H1 (cell line): ENCODE results near the gene IRF5. TPM values are rescaled to one million over a fixed set of nuclear protein-coding genes. Genes with fewer than 3 reads are reported as not detected.
A peak's percentile ranks its signal among the peaks of the same experiment; 100 is the strongest.

Source experiments
- CTCF ChIA-PET: fragments of 300-600 bp; sonication (Branson Sonifier 250); formaldehyde crosslinking; loops from one replicate; lab custom pipeline; 2021; ENCODE audit not compliant: partially characterized antibody; lab: Charles Lee
- POLR2A ChIA-PET: fragments of 300-600 bp; sonication (Branson Sonifier 250); formaldehyde crosslinking; loops from one replicate; lab custom pipeline; 2021; ENCODE audit warnings: inconsistent platforms; ENCODE audit not compliant: partially characterized antibody; lab: Charles Lee
- DNase-seq, 2 experiments: peaks; one replicate each; pipeline versions ENCODE4 v3.0.0 to v3.0.0-alpha.2; 2010 to 2022; ENCODE audit warnings: low spot score in 2 of 2, low read depth in 1 of 2, mixed read lengths in 1 of 2
- FAIRE-seq: peaks from 2 replicates; lab custom pipeline; 2011; peaks lifted over from hg19 to GRCh38; lab: Jason Lieb, UNC
- H2AFZ ChIP-seq: 2 replicates; pipeline ENCODE4 v1.8.1; 2012; ENCODE audit warnings: low read length, inconsistent platforms
- H2AK5ac ChIP-seq: 2 replicates; pipeline ENCODE4 v1.6.1; 2013; ENCODE audit warnings: low read depth, low read length
- H2BK120ac ChIP-seq: replicated peaks from 2 replicates; pipeline ENCODE3; 2013; ENCODE audit warnings: low read depth, low read length, inconsistent platforms
- H2BK12ac ChIP-seq: 2 replicates; pipeline ENCODE4 v1.6.1; 2013; ENCODE audit warnings: low read depth, low read length
- H2BK15ac ChIP-seq: 2 replicates; pipeline ENCODE4 v1.6.1; 2013; ENCODE audit warnings: low read length
- H2BK20ac ChIP-seq: 2 replicates; pipeline ENCODE4 v1.6.1; 2013; ENCODE audit warnings: low read length
- H2BK5ac ChIP-seq: 2 replicates; pipeline ENCODE4 v1.6.1; 2013; ENCODE audit warnings: low read depth, low read length
- H3K14ac ChIP-seq: 2 replicates; pipeline ENCODE4 v1.6.1; 2013; ENCODE audit warnings: inconsistent platforms; ENCODE audit not compliant: insufficient read length
- H3K18ac ChIP-seq: 2 replicates; pipeline ENCODE4 v1.6.1; 2013; ENCODE audit warnings: low read length; ENCODE audit errors: extremely low read depth
- H3K23ac ChIP-seq: 2 replicates; pipeline ENCODE4 v1.6.1; 2013; ENCODE audit warnings: inconsistent platforms; ENCODE audit not compliant: insufficient read length
- H3K23me2 ChIP-seq: 2 replicates; pipeline ENCODE4 v1.6.1; 2013; ENCODE audit warnings: low read depth, low read length
- H3K27ac ChIP-seq: 2 replicates; pipeline ENCODE4 v1.6.1; 2011; ENCODE audit warnings: low read depth, low read length, inconsistent platforms
- H3K27me3 ChIP-seq, 4 experiments: replicated peaks in 1 of 4; 1 replicate in 1 of 4; 2 replicates in 3 of 4; pipeline versions ENCODE4 v1.6.1 to v1.8.1; 2011 to 2013; ENCODE audit warnings: low read length in 3 of 4, mild to moderate bottlenecking in 3 of 4, inconsistent platforms in 2 of 4, mixed read lengths in 2 of 4, moderate library complexity in 1 of 4; ENCODE audit not compliant: control insufficient read depth in 3 of 4, insufficient read depth in 3 of 4; ENCODE audit errors: extremely low read depth in 1 of 4
- H3K36me3 ChIP-seq, 4 experiments: 2 replicates each; pipeline versions ENCODE4 v1.6.1 to v1.8.1; 2011 to 2013; ENCODE audit warnings: mild to moderate bottlenecking in 4 of 4, low read length in 3 of 4, moderate library complexity in 2 of 4, control low read depth in 1 of 4, inconsistent platforms in 1 of 4; ENCODE audit not compliant: insufficient read depth in 4 of 4, control insufficient read depth in 2 of 4
- H3K4ac ChIP-seq: replicated peaks from 2 replicates; pipeline ENCODE3; 2013; ENCODE audit warnings: low read length, low read depth, mixed read lengths, inconsistent platforms; ENCODE audit not compliant: insufficient read length
- H3K4me1 ChIP-seq, 4 experiments: replicated peaks in 1 of 4; 1 replicate in 1 of 4; 2 replicates in 3 of 4; pipeline versions ENCODE4 v1.6.1 to v1.8.1; 2011 to 2013; ENCODE audit warnings: low read length in 3 of 4, inconsistent platforms in 2 of 4, mixed read lengths in 1 of 4; ENCODE audit not compliant: insufficient read depth in 4 of 4, control insufficient read depth in 3 of 4
- H3K4me2 ChIP-seq, 2 experiments: 2 replicates each; pipeline versions ENCODE4 v1.6.1 to v1.8.1; 2011 to 2013; ENCODE audit warnings: low read depth in 2 of 2, low read length in 2 of 2, control low read depth in 1 of 2, inconsistent platforms in 1 of 2, mild to moderate bottlenecking in 1 of 2; ENCODE audit not compliant: insufficient read depth in 1 of 2
- H3K4me3 ChIP-seq, 4 experiments: fragments of 200-600, 300-600 bp in 1 of 4; sonication (generic), shearing (Covaris generic), sonication (Bioruptor Twin) in 1 of 4; 2 replicates each; pipeline versions ENCODE4 v1.5.1 to v1.8.1; 2011 to 2016; ENCODE audit warnings: low read length in 4 of 4, low read depth in 3 of 4, control low read depth in 2 of 4, inconsistent platforms in 2 of 4, mild to moderate bottlenecking in 2 of 4, mixed read lengths in 1 of 4, moderate library complexity in 1 of 4; ENCODE audit not compliant: insufficient read depth in 2 of 4; ENCODE audit errors: extremely low read depth in 1 of 4
- H3K56ac ChIP-seq: replicated peaks from 2 replicates; pipeline ENCODE3; 2013; ENCODE audit warnings: low read depth, mild to moderate bottlenecking, mixed read lengths, low read length, inconsistent platforms; ENCODE audit not compliant: insufficient read length
- H3K79me1 ChIP-seq: 2 replicates; pipeline ENCODE4 v1.6.1; 2013; ENCODE audit warnings: low read depth, low read length, control low read depth
- H3K79me2 ChIP-seq, 2 experiments: 2 replicates each; pipeline versions ENCODE4 v1.6.1 to v1.8.1; 2012 to 2013; ENCODE audit warnings: low read length in 2 of 2, mild to moderate bottlenecking in 2 of 2, inconsistent platforms in 1 of 2; ENCODE audit not compliant: insufficient read depth in 2 of 2, control insufficient read depth in 1 of 2
- H3K9ac ChIP-seq, 4 experiments: replicated peaks in 1 of 4; 1 replicate in 1 of 4; 2 replicates in 3 of 4; pipeline versions ENCODE4 v1.6.1 to v1.8.1; 2011 to 2013; ENCODE audit warnings: low read depth in 3 of 4, low read length in 3 of 4, control low read depth in 2 of 4, mild to moderate bottlenecking in 2 of 4, moderate library complexity in 2 of 4, inconsistent platforms in 1 of 4; ENCODE audit errors: extremely low read depth in 1 of 4
- H3K9me3 ChIP-seq, 2 experiments: 2 replicates each; pipeline versions ENCODE4 v1.6.1 to v1.8.1; 2012 to 2013; ENCODE audit warnings: mild to moderate bottlenecking in 2 of 2, moderate library complexity in 2 of 2, control low read depth in 1 of 2, inconsistent platforms in 1 of 2, low read depth in 1 of 2, low read length in 1 of 2, mixed read lengths in 1 of 2; ENCODE audit not compliant: insufficient read depth in 2 of 2
- H4K20me1 ChIP-seq, 2 experiments: replicated peaks in 1 of 2; 2 replicates each; pipeline versions ENCODE3 to v1.8.1; 2011 to 2013; ENCODE audit warnings: inconsistent platforms in 2 of 2, low read length in 2 of 2, mild to moderate bottlenecking in 1 of 2; ENCODE audit not compliant: insufficient read depth in 2 of 2, control insufficient read depth in 1 of 2
- H4K5ac ChIP-seq: 2 replicates; pipeline ENCODE4 v1.6.1; 2013; ENCODE audit warnings: low read length, low read depth, mixed read lengths, inconsistent platforms; ENCODE audit not compliant: insufficient read length
- H4K8ac ChIP-seq: 2 replicates; pipeline ENCODE4 v1.8.0; 2013; ENCODE audit warnings: mild to moderate bottlenecking, moderate library complexity, low read length, inconsistent platforms; ENCODE audit not compliant: insufficient read depth; ENCODE audit errors: extremely low read depth
- H4K91ac ChIP-seq: replicated peaks from 2 replicates; pipeline ENCODE3; 2013; ENCODE audit warnings: low read length, mixed read lengths, inconsistent platforms; ENCODE audit not compliant: insufficient read length
- ASH2L ChIP-seq: fragments of 200-600, 300-600 bp; sonication (generic); IDR thresholded peaks from one replicate; pipeline ENCODE4 v1.7.1; 2017; ENCODE audit warnings: low read length
- CREB1 ChIP-seq: IDR thresholded peaks from 2 replicates; pipeline ENCODE4 v1.6.1; 2012; ENCODE audit warnings: inconsistent platforms
- EZH2 ChIP-seq: fragments of 200-600 bp; sonication (generic); IDR thresholded peaks from 2 replicates; pipeline ENCODE4 v1.7.1; 2012; ENCODE audit warnings: low read depth, mild to moderate bottlenecking, moderate library complexity, low read length, inconsistent platforms; ENCODE audit not compliant: severe bottlenecking
- HDAC6 ChIP-seq: IDR thresholded peaks from one replicate; pipeline ENCODE4 v1.7.1; 2012; ENCODE audit warnings: low read depth, mild to moderate bottlenecking, inconsistent platforms, low read length, moderate library complexity
- PHF8 ChIP-seq: fragments of 200-600 bp; sonication (generic); conservative IDR thresholded peaks from 2 replicates; pipeline ENCODE4 v1.7.1; 2012; ENCODE audit warnings: low read depth, mild to moderate bottlenecking, inconsistent platforms, low read length, moderate library complexity
- POLR2A ChIP-seq, 2 experiments: IDR thresholded peaks; 1 replicate in 1 of 2; 2 replicates in 1 of 2; pipeline ENCODE4 v1.6.1; 2011; ENCODE audit warnings: low read depth in 2 of 2, low read length in 2 of 2, mild to moderate bottlenecking in 2 of 2; ENCODE audit errors: control extremely low read depth in 1 of 2
- POLR2AphosphoS5 ChIP-seq: IDR thresholded peaks from 2 replicates; pipeline ENCODE4 v1.6.1; 2011; ENCODE audit warnings: low read depth, low read length
- RAD21 ChIP-seq, 2 experiments: IDR thresholded peaks in 1 of 2; conservative IDR thresholded peaks in 1 of 2; 2 replicates each; pipeline ENCODE4 v1.6.1; 2011; ENCODE audit warnings: low read depth in 2 of 2, low read length in 2 of 2, improper control_type of control experiment in 1 of 2, inconsistent platforms in 1 of 2, mild to moderate bottlenecking in 1 of 2, moderate library complexity in 1 of 2
- RBBP5 ChIP-seq: IDR thresholded peaks from 2 replicates; pipeline ENCODE4 v1.7.1; 2012; ENCODE audit warnings: low read depth, mild to moderate bottlenecking, inconsistent platforms, low read length, moderate library complexity, borderline replicate concordance
- SP1 ChIP-seq: IDR thresholded peaks from 2 replicates; pipeline ENCODE4 v1.6.1; 2011; ENCODE audit warnings: low read depth, low read length
- SUZ12 ChIP-seq: fragments of 200-600 bp; sonication (generic); IDR thresholded peaks from 2 replicates; pipeline ENCODE4 v1.6.1; 2012; ENCODE audit warnings: mild to moderate bottlenecking, inconsistent platforms, low read length, moderate library complexity, mixed read lengths
- whole genome bisulfite sequencing, 2 experiments: shearing (Covaris generic) in 1 of 2; methylation state at CpG; one replicate each; pipeline versions ENCODE4 v1.1.6 to v1.1.7; 2013 to 2015; ENCODE audit warnings: low lambda C conversion rate in 2 of 2, mixed read lengths in 2 of 2, inconsistent platforms in 1 of 2, low coverage in 1 of 2, missing lambda C conversion rate in 1 of 2; ENCODE audit not compliant: insufficient replicate concordance in 2 of 2, insufficient coverage in 1 of 2, insufficient read length in 1 of 2; ENCODE audit errors: extremely low coverage in 1 of 2, missing lambda C conversion rate in 1 of 2; 5-methylcytosine and 5-hydroxymethylcytosine counted together
- polyA plus RNA-seq, 7 experiments: library from polyadenylated mRNA; depleted of rRNA in 3 of 7; stranded (reverse) in 5 of 7; unstranded in 2 of 7; fragments of >200 nt in 5 of 7; fragments of 200-250 nt in 2 of 7; gene quantifications; 1 replicate in 5 of 7; 2 replicates in 1 of 7; 4 replicates in 1 of 7; pipeline versions ENCODE4 v1.2.1 to v1.2.3, GENCODE V29; 2011 to 2013; ENCODE audit warnings: missing spikeins in 2 of 7, mixed read lengths in 2 of 7
- total RNA-seq: library from RNA; stranded (reverse); fragmentation: NEBNext Ultra II Directional; extraction: Animal tissue kit (Norgen Biotek cat#: 25700); gene quantifications from 2 replicates; pipeline ENCODE4 v1.2.1, GENCODE V29; 2021

IRF5 gene
- total and polyA plus RNA-seq, 2 of the 8 experiments (the other 6 are each of a cell fraction or from before 2014, with no cell fraction given): 0.28 to 1.1 TPM

GRCh38 chr7:128909625-128910568, 27.8 kb upstream of the IRF5 start:
- H3K79me2 ChIP-seq: no peaks in the 10 kb centered on the region
- H3K4me2 ChIP-seq: peak overlapping the region; percentile 89 to 91
- H3K27ac ChIP-seq: no peak overlapping the region
- H3K9me3 ChIP-seq: no peaks in the 10 kb centered on the region
- H2BK15ac ChIP-seq: no peak overlapping the region
- H3K9ac ChIP-seq: no peak overlapping the region
- H3K4ac ChIP-seq: no peak overlapping the region
- H2BK20ac ChIP-seq: no peak overlapping the region
- TF ChIP-seq RBBP5: 0 out of 2 replicates have a peak, but pooled peaks have one; percentile 11
- no peak for TF ChIP-seq SP1
- TF ChIP-seq POLR2AphosphoS5: no peak
- 0 out of 2 replicates have a peak, but pooled peaks have one; percentile 40 for TF ChIP-seq PHF8
- TF ChIP-seq RAD21 (IDR thresholded peaks at IDR 0.05 in 1 of 2, conservative IDR thresholded peaks at IDR 0.05 in 1 of 2; ENCODE audit: low read depth in 2 of 2, low read length in 2 of 2): no peak
- peak; percentile 69 for TF ChIP-seq SUZ12
- TF ChIP-seq EZH2: peak; percentile 68
- peak; percentile 79 for TF ChIP-seq ASH2L
- TF ChIP-seq HDAC6: no peak
- TF ChIP-seq POLR2A (IDR thresholded peaks at IDR 0.05; ENCODE audit: control extremely low read depth in 1 of 2, low read depth in 2 of 2, low read length in 2 of 2): no peak
- no peak for TF ChIP-seq CREB1
- no peak overlapping the region for H4K91ac ChIP-seq
- no peaks in the 10 kb centered on the region for H3K79me1 ChIP-seq
- H2BK12ac ChIP-seq: 0 out of 2 replicates have a peak overlapping the region, but pooled peaks have one; percentile 50
- ChIA-PET CTCF (interaction anchor here (0.5 to 4.5 kb wide), 17 partner anchors 12 to 1767 kb away, joined by 3 to 42 read pairs (median 3); no protein-coding TSS in a partner anchor), POLR2A (interaction anchor here (0.7 to 2.4 kb wide), 11 partner anchors 9 to 145 kb away, joined by 3 to 9 read pairs (median 3); partner anchors contain the start of gene TNPO3)
- DNase-seq: peak in 1 of 2 experiments; percentile 71
- H3K4me1 ChIP-seq: peaks cover 4 to 36% (median 20%) of the 10 kb centered on the region in 4 experiments
- peak overlapping the region; percentile 39 for H2AFZ ChIP-seq
- H3K18ac ChIP-seq: peak overlapping the region; percentile 60
- H3K14ac ChIP-seq: no peak overlapping the region
- no peak overlapping the region for H2BK120ac ChIP-seq
- no peak overlapping the region for H2BK5ac ChIP-seq
- no peaks in the 10 kb centered on the region for H3K36me3 ChIP-seq
- H4K5ac ChIP-seq: no peak overlapping the region
- H2AK5ac ChIP-seq: no peak overlapping the region
- H3K27me3 ChIP-seq: peaks cover 13 to 53% (median 38%) of the 10 kb centered on the region in 4 experiments
- no peak overlapping the region for H3K56ac ChIP-seq
- no peak overlapping the region for H3K23ac ChIP-seq
- peak overlapping the region; percentile 31 for H4K8ac ChIP-seq
- FAIRE-seq: no peak
- H3K4me3 ChIP-seq: peak overlapping the region; percentile 37 to 67 (median 52)
- H4K20me1 ChIP-seq: no peaks in the 10 kb centered on the region
- 3% methylated on average over 28 of the region's 42 CpGs; no CpG with 5 or more reads in 1 of the 2 experiments for WGBS, 2 experiments
- peaks cover 11% of the 10 kb centered on the region; the same call in 1 of the 2 replicates for H3K23me2 ChIP-seq
